Smooth muscle cell (in vitro differentiated cells): ENCODE measurements around the gene MEN1. TPM values are rescaled to one million over a fixed set of nuclear protein-coding genes. Genes with fewer than 3 reads are reported as not detected.

ENCODE experiments used
- DNase-seq: peaks from one replicate; lab custom pipeline; 2025; ENCODE audit not compliant: unreplicated experiment; lab: John Stamatoyannopoulos, UW
- H2AFZ ChIP-seq: fragments of 200-600 bp; sonication (generic); 2 replicates; pipeline ENCODE4 v1.6.0; 2016; ENCODE audit warnings: antibody characterized with exemption, low read depth, mild to moderate bottlenecking
- H3F3A ChIP-seq: fragments of 200-600 bp; sonication (generic); 2 replicates; pipeline ENCODE4 v1.6.0; 2017; ENCODE audit warnings: antibody characterized with exemption, low read depth
- H3K27ac ChIP-seq: fragments of 200-600 bp; sonication (generic); 2 replicates; pipeline ENCODE4 v1.5.1; 2016; ENCODE audit warnings: low read depth, mild to moderate bottlenecking
- H3K27me3 ChIP-seq: fragments of 200-600 bp; sonication (generic); 2 replicates; pipeline ENCODE4 v1.6.1; 2016; ENCODE audit warnings: low read depth, mild to moderate bottlenecking
- H3K36me3 ChIP-seq: fragments of 200-600 bp; sonication (generic); 2 replicates; pipeline ENCODE4 v1.5.1; 2016; ENCODE audit warnings: low read depth
- H3K4me1 ChIP-seq: fragments of 200-600 bp; sonication (generic); 2 replicates; pipeline ENCODE4 v1.5.1; 2016; ENCODE audit warnings: low read depth
- H3K4me2 ChIP-seq: fragments of 200-600 bp; sonication (generic); 2 replicates; pipeline ENCODE4 v1.6.0; 2016; ENCODE audit warnings: mild to moderate bottlenecking
- H3K4me3 ChIP-seq: fragments of 200-600 bp; sonication (generic); 2 replicates; pipeline ENCODE4 v1.5.1; 2016; ENCODE audit warnings: mild to moderate bottlenecking
- H3K79me2 ChIP-seq: fragments of 200-600 bp; sonication (generic); 2 replicates; pipeline ENCODE4 v1.6.0; 2016; ENCODE audit warnings: low read depth, mild to moderate bottlenecking
- H3K9ac ChIP-seq: fragments of 200-600 bp; sonication (generic); 2 replicates; pipeline ENCODE4 v1.6.0; 2016; ENCODE audit warnings: low read depth
- H3K9me3 ChIP-seq: fragments of 200-600 bp; sonication (generic); replicated peaks from 2 replicates; pipeline ENCODE4 v1.5.1; 2016; ENCODE audit warnings: low read depth
- H4K20me1 ChIP-seq: fragments of 200-600 bp; sonication (generic); 2 replicates; pipeline ENCODE4 v1.6.0; 2016; ENCODE audit warnings: low read depth
- WGBS: methylation state at CpG from one replicate; pipeline ENCODE4 v1.1.7; 2016; ENCODE audit warnings: low lambda C conversion rate; 5-methylcytosine and 5-hydroxymethylcytosine counted together
- polyA plus RNA-seq: library from polyadenylated mRNA; unstranded; fragments of >200 nt; fragmentation: Nextera tagmentation; extraction: Ambion mirVana; gene quantifications from 2 replicates; pipeline ENCODE4 v1.2.1, GENCODE V29; 2016
- total RNA-seq: library from RNA; depleted of rRNA; stranded (reverse); fragments of >200 nt; gene quantifications from 2 replicates; pipeline ENCODE4 v1.2.3, GENCODE V29; 2014
- TF ChIP-seq, protein P1 (sequence below): fragments of 200-600 bp; sonication (generic); IDR thresholded peaks from 2 replicates; pipeline ENCODE4 v1.5.1; 2017; ENCODE audit warnings: borderline replicate concordance, mild to moderate bottlenecking, antibody characterized with exemption; ENCODE audit not compliant: insufficient read depth, poor library complexity, severe bottlenecking

Gene MEN1
- total and polyA plus RNA-seq, 2 experiments from 2014 or later, result 11.6 to 37.3 TPM

DNA sequence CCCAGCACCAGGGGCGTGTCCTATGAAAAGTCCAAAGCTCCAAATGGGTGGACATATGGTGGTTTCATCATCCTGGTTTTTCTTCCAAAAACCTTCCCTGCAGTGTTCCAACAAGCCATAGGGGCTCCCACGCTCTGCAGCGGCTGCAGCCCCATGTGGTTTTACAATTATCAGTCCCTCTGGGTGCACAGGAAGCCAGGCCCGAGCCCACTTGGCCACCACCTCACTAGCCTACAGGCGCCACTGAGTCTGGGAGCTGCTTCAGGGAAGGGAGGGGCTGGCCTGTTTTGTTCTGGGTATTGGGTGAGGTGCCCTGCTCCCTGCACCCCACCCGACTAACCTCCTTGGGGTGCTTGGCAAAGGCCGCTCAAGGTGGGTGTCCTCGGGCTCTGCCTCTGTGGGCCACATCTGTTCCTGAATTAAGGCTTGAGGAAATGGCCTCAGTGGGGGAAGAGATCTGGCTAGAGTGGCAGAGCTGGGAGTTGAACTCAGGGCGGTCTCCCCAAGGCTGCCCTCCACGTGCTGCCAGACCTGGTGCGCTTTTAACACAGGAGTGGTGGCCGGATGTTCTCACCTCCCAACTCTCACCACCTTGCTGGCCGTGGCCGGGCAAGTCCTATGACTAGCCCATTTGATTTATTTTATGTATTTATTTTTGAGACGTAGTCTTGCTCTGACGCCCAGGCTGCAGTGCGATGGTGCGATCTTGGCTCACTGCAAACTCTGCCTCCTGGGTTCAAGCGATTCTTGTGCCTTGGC, 39.4 kb upstream of the MEN1 start:
- H2AFZ ChIP-seq, result no peak overlapping the region
- H3K9ac ChIP-seq, result no peak overlapping the region
- H3K27me3 ChIP-seq, result no peaks in the 10 kb centered on the region
- no peaks in the 10 kb centered on the region for H3K36me3 ChIP-seq
- H4K20me1 ChIP-seq, result peaks cover 8% of the 10 kb centered on the region
- no peak overlapping the region for H3K4me3 ChIP-seq
- no peaks in the 10 kb centered on the region for H3K79me2 ChIP-seq
- TF ChIP-seq, protein P1, sequence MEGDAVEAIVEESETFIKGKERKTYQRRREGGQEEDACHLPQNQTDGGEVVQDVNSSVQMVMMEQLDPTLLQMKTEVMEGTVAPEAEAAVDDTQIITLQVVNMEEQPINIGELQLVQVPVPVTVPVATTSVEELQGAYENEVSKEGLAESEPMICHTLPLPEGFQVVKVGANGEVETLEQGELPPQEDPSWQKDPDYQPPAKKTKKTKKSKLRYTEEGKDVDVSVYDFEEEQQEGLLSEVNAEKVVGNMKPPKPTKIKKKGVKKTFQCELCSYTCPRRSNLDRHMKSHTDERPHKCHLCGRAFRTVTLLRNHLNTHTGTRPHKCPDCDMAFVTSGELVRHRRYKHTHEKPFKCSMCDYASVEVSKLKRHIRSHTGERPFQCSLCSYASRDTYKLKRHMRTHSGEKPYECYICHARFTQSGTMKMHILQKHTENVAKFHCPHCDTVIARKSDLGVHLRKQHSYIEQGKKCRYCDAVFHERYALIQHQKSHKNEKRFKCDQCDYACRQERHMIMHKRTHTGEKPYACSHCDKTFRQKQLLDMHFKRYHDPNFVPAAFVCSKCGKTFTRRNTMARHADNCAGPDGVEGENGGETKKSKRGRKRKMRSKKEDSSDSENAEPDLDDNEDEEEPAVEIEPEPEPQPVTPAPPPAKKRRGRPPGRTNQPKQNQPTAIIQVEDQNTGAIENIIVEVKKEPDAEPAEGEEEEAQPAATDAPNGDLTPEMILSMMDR, result no peak
- H3K4me2 ChIP-seq, result no peak overlapping the region
- no peak for DNase-seq
- H3K27ac ChIP-seq, result peak overlapping the region; percentile 24
- no peaks in the 10 kb centered on the region for H3K9me3 ChIP-seq
- H3K4me1 ChIP-seq, result no peaks in the 10 kb centered on the region
- H3F3A ChIP-seq, result peaks cover 19% of the 10 kb centered on the region
- WGBS, result 94% methylated on average over 19 of the region's 19 CpGs

DNA sequence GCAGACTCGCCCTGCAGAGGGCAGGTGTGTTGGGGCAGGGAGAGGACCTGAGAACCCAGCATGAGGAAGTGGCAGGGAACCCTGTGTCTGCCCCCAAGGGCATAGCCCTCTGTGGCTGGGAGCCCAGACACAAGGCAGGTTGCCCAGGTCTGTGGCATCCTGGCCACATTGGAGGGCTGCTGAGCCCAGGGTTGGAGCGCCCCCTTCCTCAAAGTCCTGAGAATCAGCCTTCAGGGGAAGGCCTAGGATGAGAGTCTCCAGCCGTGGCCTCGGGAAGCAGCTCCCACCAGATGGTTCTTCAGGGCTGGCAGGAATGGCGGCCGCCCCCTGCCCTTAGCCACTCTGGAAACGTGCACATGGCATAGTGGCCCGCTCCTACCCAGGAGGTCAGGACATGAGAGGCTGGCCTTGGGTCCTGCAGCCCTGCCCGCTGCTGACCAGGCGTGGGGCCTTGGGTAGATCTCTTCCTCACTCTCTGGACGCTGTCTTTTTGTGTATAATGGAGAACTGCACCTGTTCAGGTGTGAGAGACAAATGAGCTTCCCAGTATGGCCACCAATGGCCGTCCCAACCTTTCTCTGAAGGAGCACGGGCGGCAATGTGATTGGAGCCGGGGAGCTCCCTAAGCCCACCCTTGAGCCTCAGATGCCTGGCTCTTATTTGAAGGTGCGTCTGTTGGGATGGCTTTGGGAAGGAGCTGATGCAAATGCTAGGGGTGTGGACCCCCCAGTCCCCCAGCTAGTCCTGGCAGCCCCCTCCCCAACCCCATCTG, 38.7 kb upstream of the MEN1 start:
- Histone ChIP-seq H3K79me2 (no peaks in the 10 kb centered on the region), H3F3A (peaks cover 14% of the 10 kb centered on the region), H2AFZ (no peak overlapping the region), H3K4me2 (no peak overlapping the region), H3K9ac (no peak overlapping the region), H4K20me1 (peaks cover 5% of the 10 kb centered on the region), H3K27ac (no peak overlapping the region), H3K4me3 (no peak overlapping the region), H3K4me1 (no peaks in the 10 kb centered on the region), H3K9me3 (no peaks in the 10 kb centered on the region), H3K27me3 (no peaks in the 10 kb centered on the region), H3K36me3 (no peaks in the 10 kb centered on the region)
- WGBS, result 87% methylated on average over 15 of the region's 16 CpGs
- TF ChIP-seq, protein P1, result no peak
- DNase-seq, result no peak

- Histone ChIP-seq H4K20me1 (peaks cover 1% of the 10 kb centered on the region), H3K27me3 (no peaks in the 10 kb centered on the region), H3K9ac (no peak overlapping the region), H3K4me2 (no peak overlapping the region), H3K79me2 (no peaks in the 10 kb centered on the region), H3K4me3 (no peak overlapping the region), H3K4me1 (peaks cover 1% of the 10 kb centered on the region), H2AFZ (no peak overlapping the region), H3K9me3 (no peaks in the 10 kb centered on the region), H3K36me3 (no peaks in the 10 kb centered on the region), H3K27ac (no peak overlapping the region), H3F3A (peaks cover 14% of the 10 kb centered on the region)
- WGBS, result 94% methylated on average over 6 of the region's 6 CpGs
- DNase-seq, result no peak
- TF ChIP-seq, protein P1, result no peak
These were observed 38.0 kb upstream of the MEN1 start for GRCh38 chr11:64848214-64848825.
